ENCODE results near the gene BCL2L12.
A peak's percentile ranks its signal among the peaks of the same experiment; 100 is the strongest.

Gene BCL2L12

DNA sequence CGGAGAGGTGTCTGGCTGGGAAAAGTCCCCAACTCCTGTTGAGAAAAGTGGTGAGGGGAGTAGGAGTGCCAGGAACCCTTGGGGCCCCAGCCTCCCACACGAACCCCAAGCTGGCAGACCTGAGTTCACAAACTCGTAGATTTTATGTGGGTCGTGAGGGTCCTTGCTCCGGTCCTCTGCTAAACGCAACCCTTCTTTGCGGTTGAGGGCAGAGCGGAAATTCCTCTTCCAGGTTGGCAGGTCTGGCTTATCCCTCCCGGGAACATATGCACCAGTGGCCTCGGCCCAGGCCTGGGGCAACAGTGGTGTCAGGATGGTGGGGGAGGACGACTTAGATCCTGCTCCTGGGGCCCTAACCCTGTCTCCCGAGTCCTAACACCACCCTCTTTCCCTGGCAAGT is 2.5 kb upstream of the BCL2L12 start:
- no peak for DNase-seq (ENCODE audit: low read depth in 3 of 3)

DNA sequence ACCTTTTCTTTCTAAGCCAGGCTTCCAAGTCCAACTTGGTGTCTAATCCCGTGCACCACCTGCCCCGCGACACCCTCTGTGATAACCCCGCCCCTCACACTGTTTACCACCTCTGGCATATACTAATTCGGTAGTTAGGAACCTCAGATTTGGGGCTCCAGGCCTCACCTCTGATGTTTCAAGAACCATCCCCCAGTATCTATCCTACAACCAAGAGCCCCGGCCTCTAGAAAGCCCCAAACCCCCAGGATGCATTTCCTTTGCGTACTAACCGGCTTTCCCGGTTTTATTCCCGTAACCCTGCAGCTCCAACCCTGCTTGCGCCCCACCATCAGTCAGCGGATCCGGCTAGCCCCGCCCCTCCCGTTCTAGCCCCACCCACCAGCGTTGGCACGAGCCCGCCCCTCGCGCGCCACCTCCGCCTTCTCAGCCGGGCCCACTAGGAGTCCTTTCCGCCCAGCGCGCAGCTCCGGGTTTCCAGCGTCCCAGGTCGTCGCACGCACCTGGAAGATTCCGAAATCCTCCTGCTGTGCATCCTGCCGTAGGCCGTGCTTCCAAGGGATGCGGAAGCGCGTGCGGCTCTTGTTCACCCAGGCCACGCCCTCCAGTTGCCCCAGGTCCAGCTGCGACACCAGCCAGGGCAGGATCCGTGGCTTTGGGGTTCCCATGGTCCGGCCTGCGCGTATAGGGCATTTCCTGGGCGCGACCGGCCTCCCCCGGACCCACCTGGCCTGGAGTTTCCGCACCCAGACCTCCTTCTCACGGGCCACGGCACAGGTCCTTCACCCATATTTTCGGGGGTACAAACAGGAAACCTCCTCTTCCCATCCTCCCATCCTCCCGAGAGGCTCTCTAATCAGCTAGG is 1.3 kb upstream of the BCL2L12 start:
- peak; percentile 85 to 95 (median 87) for DNase-seq (ENCODE audit: low read depth in 3 of 3)

DNA sequence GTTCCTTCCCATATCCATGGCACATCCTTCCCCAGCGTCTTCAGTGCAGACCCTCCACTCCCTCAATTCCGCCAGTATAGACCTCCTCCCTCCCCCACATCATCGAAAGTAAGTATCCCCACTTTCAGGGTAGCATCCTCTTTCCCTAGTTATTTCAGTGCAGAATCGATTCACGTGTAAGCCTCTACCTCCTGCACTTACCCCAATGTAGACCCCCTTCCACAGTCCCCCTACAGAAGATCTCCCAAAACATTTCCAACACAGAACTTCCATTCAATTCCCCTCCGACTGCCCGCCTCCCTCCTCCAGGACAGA is 740 bp upstream of the BCL2L12 start:
- no peak for DNase-seq (ENCODE audit: low read depth in 3 of 3)

DNA sequence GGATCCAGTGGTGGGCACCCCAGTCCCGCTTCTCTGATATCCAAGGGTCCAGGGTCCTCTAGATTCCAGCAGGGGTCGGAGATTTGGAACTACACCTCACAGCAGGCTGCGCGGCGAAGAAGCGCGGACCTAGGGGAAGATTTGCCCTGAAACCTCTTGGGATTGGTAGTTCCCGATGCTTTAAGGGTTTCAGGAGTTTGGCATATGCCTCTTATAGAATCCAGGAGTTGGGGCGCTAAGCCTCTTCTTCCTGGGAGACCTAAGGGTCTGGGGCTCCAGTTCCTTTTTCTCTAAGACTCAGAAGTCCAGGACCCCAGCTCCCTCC is 349 bp downstream of the BCL2L12 start:
- DNase-seq (ENCODE audit: low read depth in 3 of 3) = no peak

DNA sequence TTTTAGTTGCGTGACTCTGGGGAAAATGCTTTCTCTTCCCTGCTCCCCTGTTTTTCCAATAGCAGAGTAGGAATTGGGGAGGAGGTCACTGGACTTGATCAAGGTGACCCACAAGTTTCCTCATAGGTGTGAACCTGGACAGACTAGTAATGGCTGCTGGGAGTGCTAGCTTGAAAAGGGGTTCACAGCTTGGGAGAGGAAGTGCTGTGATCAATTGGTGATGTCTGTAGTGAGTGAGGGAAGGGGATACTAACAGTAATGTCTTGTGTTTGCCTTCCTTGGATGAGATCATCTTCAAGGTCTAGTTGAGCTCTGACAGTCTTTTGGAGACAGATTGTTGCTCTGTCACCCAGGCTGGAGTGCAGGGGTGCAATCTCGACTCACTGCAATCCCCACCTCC is 1.7 kb downstream of the BCL2L12 start:
- DNase-seq (ENCODE audit: low read depth in 3 of 3) = no peak

DNA sequence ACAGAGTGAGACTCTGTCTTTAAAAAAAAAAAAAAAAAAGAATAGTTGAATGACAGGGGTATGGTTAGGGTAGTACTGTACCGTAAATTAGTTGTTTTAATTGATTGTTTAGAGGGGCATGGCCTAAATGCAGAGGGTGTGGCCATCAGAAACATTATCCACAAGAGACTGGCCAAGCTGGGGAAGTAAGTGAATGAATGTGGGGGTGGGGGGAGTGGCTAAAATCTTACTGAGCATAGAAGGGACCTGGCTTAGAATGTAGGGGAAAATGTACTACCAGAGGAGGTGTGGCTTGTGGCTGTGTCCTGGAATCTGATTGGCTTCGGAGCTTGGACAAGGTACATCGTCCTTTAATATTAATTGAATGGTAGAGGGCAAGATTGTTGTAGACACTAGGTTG is 3.8 kb downstream of the BCL2L12 start:
- DNase-seq (ENCODE audit: low read depth in 3 of 3) = no peak

DNA sequence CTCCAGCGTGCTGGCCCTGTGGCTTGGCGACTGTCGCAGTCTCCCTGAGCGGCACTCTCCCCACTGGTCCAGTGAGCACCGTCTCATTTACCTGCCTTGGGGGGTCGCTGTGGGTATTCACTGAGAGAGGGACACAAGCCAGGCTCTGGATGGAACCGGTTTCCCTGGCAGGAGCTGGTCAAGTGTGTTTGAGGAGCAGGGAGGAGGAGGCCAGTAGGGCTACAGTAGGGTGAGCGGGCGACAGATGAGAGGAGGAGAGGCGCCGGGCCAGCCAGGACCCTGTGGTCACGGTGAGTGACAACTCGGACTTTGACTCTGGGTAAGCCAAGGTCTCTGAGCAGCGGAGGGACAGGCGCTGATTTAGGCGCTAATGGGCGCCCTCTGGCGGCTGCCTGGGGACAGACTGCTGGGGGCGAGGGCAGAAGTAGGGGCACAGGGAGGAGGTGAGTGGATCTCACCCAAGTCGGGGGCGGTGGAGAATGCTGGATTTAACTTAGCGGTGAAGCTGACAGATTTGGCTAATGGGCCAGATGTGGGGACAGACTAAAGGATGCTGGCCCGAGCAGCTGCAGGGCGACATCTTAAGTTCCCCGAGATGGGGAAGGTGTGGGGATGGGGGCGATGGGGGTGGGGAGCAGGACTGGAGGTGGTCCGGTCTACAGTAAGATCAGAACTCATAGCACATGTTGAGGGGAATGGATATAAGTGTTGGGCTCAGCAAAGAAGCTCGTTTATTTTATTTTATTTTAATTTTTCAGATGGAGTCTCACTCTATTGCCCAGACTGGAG is 6.6 kb downstream of the BCL2L12 start:
- peak in 2 of 3 experiments; percentile 64 to 67 for DNase-seq (ENCODE audit: low read depth in 3 of 3)

DNA sequence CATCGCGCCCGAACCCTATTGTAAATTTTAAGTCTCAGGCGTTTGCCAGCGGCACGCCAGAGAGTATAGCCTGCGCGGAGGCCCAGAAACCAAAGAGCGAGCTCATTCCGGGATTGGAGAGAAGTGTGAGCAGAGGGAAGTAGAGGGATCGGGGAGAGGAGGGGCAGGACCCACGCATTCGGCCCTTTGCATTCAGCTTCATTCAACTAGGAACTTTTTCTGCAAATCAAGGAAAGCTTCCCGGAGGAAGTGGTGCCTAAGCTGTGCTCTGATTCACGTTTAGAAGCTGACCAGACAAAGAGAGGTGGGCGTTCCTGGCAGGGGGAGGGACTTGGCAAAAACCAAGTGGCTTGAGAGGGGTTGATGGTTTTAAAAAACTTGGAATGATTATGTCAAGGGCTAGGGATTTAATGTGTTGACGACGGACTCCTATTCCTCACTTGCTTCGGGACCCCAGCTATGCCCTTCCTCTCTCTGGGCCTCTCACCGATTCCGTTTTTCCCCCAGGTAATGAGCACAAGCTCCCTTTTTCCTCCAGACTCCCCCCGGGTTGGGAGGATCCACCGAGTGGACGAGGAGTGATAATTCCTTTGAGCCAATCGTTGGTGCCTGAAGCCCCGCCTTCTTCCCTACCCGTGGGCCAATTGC is 10.5 kb downstream of the BCL2L12 start:
- peak in 2 of 3 experiments; percentile 26 to 33 for DNase-seq (ENCODE audit: low read depth in 3 of 3)

DNA sequence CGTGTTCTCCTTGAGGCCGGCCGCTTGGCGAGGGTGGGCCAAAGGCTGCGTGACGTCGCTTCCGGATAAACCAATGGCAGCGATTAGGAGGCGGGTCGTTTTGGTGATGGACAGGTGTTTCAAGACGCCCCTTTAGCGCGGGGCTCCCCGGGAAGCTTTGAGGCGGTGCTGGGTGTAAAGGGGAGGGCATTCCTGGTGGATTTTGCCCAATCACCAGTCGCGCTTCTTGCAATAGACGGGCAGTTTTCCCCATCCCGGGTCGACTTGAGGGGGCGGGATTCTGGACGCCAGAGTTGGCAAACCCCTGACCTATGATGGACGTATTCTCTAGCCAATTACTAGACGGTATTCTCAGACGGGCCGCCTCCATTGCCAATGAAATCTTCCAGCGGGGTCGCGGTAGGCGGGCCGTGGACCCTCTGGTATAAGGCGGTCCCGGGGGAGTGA is 11.1 kb downstream of the BCL2L12 start:
- peak; percentile 94 to 97 (median 97) for DNase-seq (ENCODE audit: low read depth in 3 of 3)

DNA sequence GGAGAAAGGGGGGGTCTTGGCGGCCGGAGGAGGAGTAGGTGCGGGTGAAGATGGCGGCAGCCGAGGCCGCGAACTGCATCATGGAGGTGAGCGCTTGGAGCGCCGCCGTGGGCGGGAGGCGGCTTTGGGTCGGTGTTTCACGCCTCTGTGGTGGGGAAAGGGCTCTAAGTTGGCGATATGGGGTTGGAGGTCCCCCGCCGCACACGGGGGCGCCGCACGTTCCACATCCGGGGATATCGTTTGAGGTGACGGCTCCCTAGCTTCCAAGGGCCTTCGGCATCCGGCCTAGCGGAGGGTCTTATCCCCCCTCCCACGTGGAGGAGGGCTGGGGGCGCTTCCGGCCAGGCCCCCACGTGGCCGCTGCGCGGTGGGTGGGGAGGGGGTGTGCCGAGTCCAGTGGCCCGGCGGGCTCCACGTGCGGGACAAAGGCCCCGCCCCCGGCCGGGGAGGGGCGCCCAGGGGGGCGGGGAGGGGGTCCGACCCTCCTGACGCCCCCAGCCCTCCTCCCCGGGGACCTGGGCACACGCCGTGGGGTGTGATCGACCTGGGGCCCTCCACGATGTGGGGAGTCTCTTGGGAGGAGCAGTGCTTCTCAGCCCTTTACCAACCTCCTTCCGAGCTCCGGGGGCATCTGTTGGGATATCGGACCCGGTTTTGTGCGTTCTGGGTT is 11.6 kb downstream of the BCL2L12 start, which contains the start of gene PRMT1:
Gene PRMT1, plus strand, starts transcription at position 41 of the 670 bp plus-strand sequence. Its CDS starts 10 bp downstream, at position 51.
- DNase-seq (ENCODE audit: low read depth in 3 of 3) = peak in 2 of 3 experiments; percentile 14 to 46

DNA sequence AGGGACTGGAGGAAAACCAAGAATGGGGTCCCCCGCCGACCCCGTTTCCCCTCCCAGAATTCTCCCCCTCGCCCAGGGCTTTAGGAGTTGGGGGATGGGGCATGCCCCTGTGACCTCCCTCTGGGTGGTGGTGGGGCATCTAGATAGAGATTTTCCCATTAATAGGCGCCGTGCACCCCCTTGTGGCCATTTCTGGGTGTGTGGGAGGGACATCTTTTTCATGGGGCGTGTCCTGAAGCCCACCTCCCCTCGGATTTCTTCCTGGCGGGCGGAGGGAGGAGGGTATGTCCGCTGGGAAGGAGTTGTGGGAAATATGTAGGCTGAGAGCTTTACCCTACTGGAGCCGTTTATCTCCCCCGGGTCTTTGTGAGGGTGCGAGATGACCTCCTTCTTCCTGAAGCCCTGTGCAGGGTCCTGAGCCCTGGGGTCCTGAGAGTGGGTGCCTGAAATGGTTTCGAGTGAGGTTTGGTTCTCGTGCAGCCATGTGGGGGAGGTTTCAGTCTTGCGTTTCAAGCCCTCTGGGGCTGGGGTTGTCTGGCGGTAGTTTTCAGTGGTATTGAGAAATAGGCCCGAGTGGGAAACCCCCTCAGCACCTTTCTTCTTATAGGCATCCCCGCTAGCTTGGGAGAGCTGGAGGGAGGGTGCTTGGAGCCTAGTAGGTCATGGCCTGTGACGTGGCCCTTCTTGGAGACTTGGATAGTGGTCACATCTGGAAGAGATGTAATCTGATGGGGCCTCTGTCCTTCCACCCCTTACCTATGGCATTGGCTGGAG is 12.4 kb downstream of the BCL2L12 start:
- DNase-seq (ENCODE audit: low read depth in 3 of 3) = peak in 2 of 3 experiments; percentile 70 to 72

DNA sequence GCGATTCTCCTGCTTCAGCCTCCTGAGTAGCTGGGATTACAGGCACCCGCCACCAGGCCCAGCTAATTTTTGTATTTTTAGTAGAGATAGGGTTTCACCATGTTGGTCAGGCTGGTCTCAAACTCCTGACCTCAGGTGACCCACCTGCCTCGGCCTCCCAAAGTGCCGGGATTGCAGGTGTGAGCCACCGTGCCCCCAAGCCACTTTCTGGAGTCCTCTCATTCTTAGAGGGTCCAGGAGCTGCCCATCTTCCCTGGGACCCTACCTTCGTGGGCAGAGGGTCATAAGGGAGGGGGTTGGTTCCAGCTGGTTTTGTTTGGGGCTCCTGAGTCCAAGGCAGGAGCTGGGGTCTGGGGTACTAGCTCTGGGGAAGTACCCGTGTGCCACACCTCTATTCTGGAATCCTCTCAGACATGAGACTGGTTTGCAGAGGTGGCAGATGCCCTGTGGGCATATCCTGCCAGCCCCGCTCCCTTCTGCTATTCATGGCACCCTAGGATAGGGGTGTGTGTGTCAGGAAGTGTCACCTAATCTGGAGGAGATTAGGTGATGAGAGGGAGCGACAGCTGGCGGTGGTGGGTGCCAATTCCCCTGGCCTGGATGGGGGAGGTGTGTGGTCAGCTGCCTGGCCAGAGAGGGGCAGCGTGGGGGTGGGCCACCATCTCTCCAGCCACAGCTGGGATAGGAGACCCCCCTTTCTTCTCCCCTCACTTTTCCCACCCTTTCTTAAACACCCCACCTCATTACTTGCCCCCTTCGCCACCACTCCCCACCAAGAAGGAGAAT is 13.4 kb downstream of the BCL2L12 start:
- DNase-seq (ENCODE audit: low read depth in 3 of 3) = no peak

DNA sequence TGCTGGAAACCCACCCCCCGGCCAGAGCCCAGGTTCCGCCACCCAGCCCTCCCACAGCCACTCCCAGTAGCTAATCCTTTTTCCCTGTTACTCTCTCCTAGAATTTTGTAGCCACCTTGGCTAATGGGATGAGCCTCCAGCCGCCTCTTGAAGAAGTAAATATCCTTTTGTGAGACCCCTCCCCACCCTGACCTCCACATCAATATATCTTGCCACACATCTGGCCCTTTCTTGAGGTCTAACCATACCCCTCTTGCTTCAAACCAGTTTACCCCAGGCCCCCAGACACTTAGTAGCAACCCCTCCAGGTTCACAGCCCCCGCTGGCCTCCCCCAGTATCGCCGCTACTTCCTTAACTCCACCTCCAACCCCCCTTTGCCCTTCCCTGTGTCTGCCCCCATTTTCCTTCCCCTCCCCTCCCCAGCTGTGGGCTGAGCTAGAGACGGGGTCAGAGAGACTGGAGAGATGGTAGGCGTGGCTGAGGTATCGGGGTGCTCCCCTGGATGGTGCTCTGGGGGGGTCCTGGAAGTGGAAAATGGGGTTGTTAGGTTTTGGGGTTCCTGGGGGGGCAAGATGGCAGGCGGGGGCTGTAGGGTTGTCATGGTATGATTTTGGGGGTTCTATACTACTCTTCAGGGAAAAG is 14.2 kb downstream of the BCL2L12 start:
- no peak for DNase-seq (ENCODE audit: low read depth in 3 of 3)

DNA sequence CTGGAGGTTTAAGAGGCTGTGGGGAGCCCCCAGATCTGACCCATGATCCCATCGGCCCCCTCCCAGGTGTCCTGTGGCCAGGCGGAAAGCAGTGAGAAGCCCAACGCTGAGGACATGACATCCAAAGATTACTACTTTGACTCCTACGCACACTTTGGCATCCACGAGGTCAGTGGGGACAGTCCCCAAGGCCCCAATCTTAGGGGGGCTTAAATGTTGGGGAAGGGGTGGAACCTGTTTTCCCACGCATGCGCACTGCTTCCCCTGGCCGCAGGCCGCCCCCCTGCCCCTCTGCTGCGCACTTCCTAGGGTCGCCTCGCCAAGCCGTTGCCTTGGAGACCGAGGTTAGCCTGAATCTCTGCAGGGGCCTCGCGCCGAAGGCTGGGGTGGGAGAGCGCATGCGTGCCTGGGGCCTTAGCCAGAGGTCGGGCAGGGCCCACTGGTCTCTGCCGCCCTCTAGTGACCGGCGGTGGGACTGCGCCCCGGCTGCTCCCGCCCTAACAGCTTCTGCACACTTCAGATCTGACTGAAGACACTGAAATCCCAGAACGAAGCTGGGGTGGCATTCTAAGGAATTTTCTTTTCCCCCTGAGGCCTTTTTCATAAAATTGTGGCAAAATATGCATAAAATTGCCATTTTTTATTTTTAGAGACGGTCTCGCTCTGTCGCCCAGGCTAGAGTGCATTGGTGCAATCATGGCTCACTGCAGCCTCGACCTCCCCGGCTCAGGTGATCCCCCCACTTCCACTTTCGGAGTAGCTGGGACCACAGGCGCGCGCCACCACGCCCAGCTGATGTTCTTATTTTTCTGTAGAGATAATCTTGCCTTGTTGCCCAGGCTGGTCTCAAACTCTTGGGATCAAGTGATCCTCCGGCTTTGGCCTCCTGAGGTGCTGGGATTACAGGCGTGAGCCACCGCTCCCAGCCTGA is 15.0 kb downstream of the BCL2L12 start:
- DNase-seq (ENCODE audit: low read depth in 3 of 3) = peak; percentile 87 to 95 (median 88)

DNA sequence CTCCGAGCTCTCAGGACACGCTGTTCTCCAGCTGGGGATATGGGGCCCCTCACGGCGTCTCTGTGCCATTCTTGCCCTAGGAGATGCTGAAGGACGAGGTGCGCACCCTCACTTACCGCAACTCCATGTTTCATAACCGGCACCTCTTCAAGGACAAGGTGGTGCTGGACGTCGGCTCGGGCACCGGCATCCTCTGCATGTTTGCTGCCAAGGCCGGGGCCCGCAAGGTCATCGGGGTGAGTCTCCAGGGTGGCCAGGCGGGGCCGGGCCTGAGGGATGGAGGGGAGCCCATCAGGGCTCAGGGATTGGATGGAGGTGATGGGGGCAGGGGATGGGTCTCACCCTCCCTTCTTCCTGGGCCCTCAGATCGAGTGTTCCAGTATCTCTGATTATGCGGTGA is 16.1 kb downstream of the BCL2L12 start:
- no peak for DNase-seq (ENCODE audit: low read depth in 3 of 3)

DNA sequence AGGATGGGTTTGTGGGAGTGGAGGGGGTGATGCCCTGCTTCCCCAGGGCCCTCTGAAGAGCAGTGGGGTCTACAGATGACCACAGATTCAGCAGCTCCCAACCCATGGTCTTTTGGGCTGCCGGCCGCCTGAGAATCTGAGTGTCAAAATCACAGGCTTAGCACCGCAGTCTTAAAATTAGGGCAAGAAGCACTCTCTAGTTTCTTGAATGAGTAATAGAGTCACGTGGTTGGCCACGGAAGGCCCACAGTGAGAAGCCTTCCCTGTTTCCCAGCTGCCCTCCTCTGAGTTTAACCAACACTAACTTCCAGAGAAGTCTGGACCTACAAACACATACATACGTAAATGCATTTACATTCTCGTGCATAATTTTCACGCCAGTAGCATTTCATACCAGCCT is 16.5 kb downstream of the BCL2L12 start:
- no peak for DNase-seq (ENCODE audit: low read depth in 3 of 3)

DNA sequence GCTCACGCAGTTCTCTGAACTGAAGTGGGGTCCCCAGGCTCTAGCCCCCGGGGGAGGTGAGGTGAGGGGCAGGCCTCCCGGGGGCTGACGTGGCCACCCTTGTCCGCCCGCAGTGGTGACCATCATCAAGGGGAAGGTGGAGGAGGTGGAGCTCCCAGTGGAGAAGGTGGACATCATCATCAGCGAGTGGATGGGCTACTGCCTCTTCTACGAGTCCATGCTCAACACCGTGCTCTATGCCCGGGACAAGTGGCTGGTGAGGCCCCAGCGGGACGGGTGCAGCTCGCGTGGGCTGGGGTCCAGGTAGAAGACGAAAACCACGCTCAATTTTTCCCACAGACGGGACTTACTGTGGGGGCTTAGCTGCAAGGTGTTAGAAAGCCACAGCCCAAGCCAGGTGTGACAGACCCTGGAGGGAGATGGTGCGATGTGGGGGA is 18.1 kb downstream of the BCL2L12 start:
- DNase-seq (ENCODE audit: low read depth in 3 of 3) = no peak

DNA sequence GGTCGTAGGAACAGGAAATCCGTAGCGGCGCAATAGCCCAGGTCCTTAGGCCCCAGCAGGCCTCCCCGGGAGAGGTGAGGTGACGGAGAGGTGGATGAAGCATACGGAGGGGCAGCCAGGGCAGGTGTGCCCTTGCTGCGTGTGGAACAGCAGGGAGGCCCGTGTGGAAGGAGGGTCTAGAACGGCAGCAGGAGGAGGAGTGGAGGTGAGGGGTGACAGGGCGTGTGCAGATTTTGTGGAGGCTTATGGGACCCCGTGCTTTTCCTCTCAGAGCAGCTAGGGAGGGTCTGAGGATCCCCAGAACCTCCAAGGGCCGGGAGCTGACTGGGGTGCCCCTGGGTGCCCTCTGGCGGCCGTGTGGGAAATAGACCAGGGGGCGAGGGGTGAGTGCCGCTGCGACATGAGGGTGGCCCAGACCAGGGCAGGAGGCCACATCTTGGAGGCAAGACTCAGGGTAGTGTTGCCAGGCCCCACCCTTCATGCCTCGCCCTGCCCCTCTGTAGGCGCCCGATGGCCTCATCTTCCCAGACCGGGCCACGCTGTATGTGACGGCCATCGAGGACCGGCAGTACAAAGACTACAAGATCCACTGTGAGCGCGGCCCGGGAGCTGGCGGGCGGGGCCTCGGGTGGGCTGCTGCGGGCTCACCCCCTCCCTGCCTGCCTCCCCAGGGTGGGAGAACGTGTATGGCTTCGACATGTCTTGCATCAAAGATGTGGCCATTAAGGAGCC is 18.7 kb downstream of the BCL2L12 start:
- DNase-seq (ENCODE audit: low read depth in 3 of 3) = no peak

Data from stimulated activated CD4-positive, alpha-beta T cell treated with anti-CD3 and anti-CD28 coated beads, TNF-alpha, amount 100 ng/mL, for 4 hours (primary cell).